HG03139 (cell line): ENCODE measurements around the gene NRARP.
"Not testable (repeated sequence)": the region's sequence is repeated elsewhere in the genome, so short reads cannot be mapped to it uniquely, and the experiment has no call there.

Experiments used
- ATAC-seq: cut with Tn5 transposase; IDR thresholded peaks from one replicate; pipeline ENCODE4 v1.9.1; 2021; ENCODE audit not compliant: unreplicated experiment

NRARP gene

GRCh38 chr9:137266162-137266527, 35.9 kb downstream of the NRARP start:
- no peak for ATAC-seq

GRCh38 chr9:137265496-137266161, 36.4 kb downstream of the NRARP start:
- ATAC-seq: no peak

- ATAC-seq: no peak
Observed at GRCh38 chr9:137264067-137264466, 38.0 kb downstream of the NRARP start.

- no peak for ATAC-seq
Observed at GRCh38 chr9:137263506-137263905, 38.6 kb downstream of the NRARP start.

- no peak for ATAC-seq
Observed at GRCh38 chr9:137262909-137263285, 39.2 kb downstream of the NRARP start.

- ATAC-seq: not testable (repeated sequence)
Observed at GRCh38 chr9:137262173-137262908, 39.7 kb downstream of the NRARP start.

- no peak for ATAC-seq
Observed at GRCh38 chr9:137256856-137257255, 45.2 kb downstream of the NRARP start.

GRCh38 chr9:137256362-137256761, 45.7 kb downstream of the NRARP start:
- no peak for ATAC-seq

- ATAC-seq: no peak
Observed at GRCh38 chr9:137255448-137256114, 46.5 kb downstream of the NRARP start.

GRCh38 chr9:137254624-137255447, 47.2 kb downstream of the NRARP start, which contains the start of gene NELFB:
TSS of gene NELFB (plus strand) at chr9:137255327.
- peak; percentile 70 for ATAC-seq

GRCh38 chr9:137253717-137254623, 48.1 kb downstream of the NRARP start:
- ATAC-seq: no peak

GRCh38 chr9:137252555-137253506, 49.2 kb downstream of the NRARP start:
- no peak for ATAC-seq

- no peak for ATAC-seq
Observed at GRCh38 chr9:137251490-137252268, 50.4 kb downstream of the NRARP start.

GRCh38 chr9:137251194-137251461, 50.9 kb downstream of the NRARP start, which contains the start of gene STPG3:
TSS of gene STPG3 (plus strand) at chr9:137251286. CDS start at chr9:137251287, 1 bp downstream.
- no peak for ATAC-seq

GRCh38 chr9:137250329-137251193, 51.5 kb downstream of the NRARP start:
- no peak for ATAC-seq
